Vagina (tissue), 2 donors: Measurements from ENCODE around the gene SPRR1A.

Experiments used
- POLR2A ChIP-seq, 2 donors: fragments of 450-650 bp; IDR thresholded peaks; one replicate each; pipeline ENCODE4 v1.6.1; 2017; ENCODE audit warnings: antibody characterized with exemption in 2 of 2, mild to moderate bottlenecking in 2 of 2, moderate library complexity in 2 of 2
- POLR2AphosphoS5 ChIP-seq, 2 donors: sonication (generic); formaldehyde crosslinking; IDR thresholded peaks; one replicate each; pipeline ENCODE4 v1.9.0; 2017; ENCODE audit warnings: antibody characterized with exemption in 2 of 2, mild to moderate bottlenecking in 2 of 2, low read depth in 1 of 2; ENCODE audit not compliant: insufficient read depth in 1 of 2
- TF ChIP-seq, protein P1 (sequence below), 3 experiments: fragments of 450-650 bp in 2 of 3; fragments of 200-600 bp in 1 of 3; sonication (generic) in 1 of 3; IDR thresholded peaks; one replicate each; pipeline ENCODE4 v1.5.1; 2017 to 2019; ENCODE audit warnings: antibody characterized with exemption in 3 of 3, mild to moderate bottlenecking in 2 of 3, moderate library complexity in 2 of 3

DNA sequence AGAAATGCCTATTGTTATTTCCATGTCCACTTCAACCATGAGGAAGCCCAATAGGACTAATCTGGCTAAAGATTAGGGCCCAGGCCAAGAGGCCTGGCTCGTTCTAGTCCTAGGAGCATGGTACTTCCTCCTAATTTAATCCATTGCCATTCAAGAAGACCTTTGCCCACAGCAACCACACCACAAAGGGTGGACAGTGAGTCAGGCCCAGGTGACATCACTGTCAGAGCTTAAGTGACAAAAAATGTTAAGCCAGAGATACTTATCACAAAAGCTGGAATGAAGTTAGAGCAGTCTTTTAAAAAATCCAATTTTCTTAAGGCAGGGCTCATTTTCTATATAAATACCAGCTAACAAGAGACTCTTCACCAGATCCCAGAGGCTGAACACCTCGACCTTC is 17.5 kb downstream of the SPRR1A start, which contains the start of gene SPRR3:
- TF ChIP-seq, protein P1, sequence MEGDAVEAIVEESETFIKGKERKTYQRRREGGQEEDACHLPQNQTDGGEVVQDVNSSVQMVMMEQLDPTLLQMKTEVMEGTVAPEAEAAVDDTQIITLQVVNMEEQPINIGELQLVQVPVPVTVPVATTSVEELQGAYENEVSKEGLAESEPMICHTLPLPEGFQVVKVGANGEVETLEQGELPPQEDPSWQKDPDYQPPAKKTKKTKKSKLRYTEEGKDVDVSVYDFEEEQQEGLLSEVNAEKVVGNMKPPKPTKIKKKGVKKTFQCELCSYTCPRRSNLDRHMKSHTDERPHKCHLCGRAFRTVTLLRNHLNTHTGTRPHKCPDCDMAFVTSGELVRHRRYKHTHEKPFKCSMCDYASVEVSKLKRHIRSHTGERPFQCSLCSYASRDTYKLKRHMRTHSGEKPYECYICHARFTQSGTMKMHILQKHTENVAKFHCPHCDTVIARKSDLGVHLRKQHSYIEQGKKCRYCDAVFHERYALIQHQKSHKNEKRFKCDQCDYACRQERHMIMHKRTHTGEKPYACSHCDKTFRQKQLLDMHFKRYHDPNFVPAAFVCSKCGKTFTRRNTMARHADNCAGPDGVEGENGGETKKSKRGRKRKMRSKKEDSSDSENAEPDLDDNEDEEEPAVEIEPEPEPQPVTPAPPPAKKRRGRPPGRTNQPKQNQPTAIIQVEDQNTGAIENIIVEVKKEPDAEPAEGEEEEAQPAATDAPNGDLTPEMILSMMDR (IDR thresholded peaks at IDR 0.05) = no peak
- TF ChIP-seq POLR2AphosphoS5 (IDR thresholded peaks at IDR 0.05; ENCODE audit: insufficient read depth in 1 of 2, low read depth in 1 of 2) (no peak), POLR2A (IDR thresholded peaks at IDR 0.05) (no peak)
